Activated T-cell treated with anti-CD3 and anti-CD28 coated beads for 1 hour (primary cell): ENCODE data around the gene ACOX3.
"Not testable (repeated sequence)": the region's sequence is repeated elsewhere in the genome, so short reads cannot be mapped to it uniquely, and the experiment has no call there.

Experiments used
- DNase-seq: peaks from one replicate; pipeline ENCODE4 v3.0.0-alpha.2; 2020; ENCODE audit warnings: low read depth

ACOX3 gene

GRCh38 chr4:8386731-8387130, 53.8 kb downstream of the ACOX3 start:
- no peak for DNase-seq

GRCh38 chr4:8386131-8386530, 54.4 kb downstream of the ACOX3 start:
- not testable (repeated sequence) for DNase-seq

DNA sequence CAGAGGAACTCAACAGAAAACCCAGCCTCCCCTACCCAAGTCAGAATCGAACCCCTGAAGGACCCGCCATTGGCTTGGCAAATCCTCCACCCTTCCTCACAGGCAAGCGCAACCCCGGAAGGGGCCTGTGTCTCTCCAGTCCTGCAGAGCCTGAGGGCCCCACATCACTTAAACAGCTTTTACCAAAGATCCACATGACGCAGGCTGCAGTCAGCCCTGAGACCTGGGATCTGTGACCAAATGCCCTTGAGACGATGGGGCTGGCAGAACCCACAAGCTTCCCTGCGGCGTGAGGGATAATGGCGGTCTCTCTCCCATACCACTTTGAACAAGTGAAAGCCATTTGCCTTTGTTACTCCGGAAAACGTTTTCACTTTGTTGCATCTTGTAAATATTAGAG, 54.9 kb downstream of the ACOX3 start:
- no peak for DNase-seq

- no peak for DNase-seq
Observed at GRCh38 chr4:8385106-8385505, 55.4 kb downstream of the ACOX3 start.

GRCh38 chr4:8384397-8385060, 56.0 kb downstream of the ACOX3 start:
- no peak for DNase-seq

- no peak for DNase-seq
Observed at GRCh38 chr4:8383451-8384160, 56.9 kb downstream of the ACOX3 start.

- DNase-seq: no peak
Observed at GRCh38 chr4:8383016-8383415, 57.5 kb downstream of the ACOX3 start.

DNA sequence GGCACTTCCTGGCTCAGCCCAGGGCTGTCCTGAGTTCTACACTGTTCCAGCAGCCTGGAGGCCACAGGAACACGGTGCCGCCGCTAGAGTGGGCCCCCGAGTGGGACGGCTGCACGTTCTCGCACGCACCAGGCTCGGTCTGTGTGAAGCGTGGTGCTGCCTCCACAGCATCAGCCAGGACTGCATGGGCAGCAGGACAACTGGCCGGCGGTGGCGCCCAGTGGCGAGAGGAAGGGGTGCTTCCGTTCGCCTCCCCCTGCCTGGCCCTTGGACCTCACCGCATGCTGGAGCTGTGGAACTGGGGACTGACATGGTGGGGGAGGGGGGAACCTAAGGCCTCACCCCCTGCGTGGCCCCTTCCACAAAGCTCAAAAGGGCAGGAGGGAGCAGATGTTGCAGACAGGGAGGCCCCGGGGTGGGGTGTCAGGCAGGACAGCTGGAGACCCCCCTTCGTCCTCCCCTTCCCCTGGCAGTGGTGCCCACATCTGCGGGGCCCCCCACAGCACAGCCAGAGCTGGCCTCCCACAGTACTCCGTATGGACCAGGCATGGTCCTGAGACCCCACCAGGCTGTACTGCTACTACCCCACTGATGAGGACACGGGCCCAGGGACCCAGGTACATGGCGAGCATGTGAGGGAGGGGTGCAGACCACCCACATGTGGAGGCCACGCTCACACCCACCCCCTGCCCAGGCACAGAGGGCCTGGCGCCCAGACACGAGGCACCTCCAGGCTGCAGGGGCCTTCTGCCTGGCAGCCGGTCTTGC, 58.5 kb downstream of the ACOX3 start:
- no peak for DNase-seq

- no peak for DNase-seq
Observed at GRCh38 chr4:8380511-8381415, 59.8 kb downstream of the ACOX3 start.

DNA sequence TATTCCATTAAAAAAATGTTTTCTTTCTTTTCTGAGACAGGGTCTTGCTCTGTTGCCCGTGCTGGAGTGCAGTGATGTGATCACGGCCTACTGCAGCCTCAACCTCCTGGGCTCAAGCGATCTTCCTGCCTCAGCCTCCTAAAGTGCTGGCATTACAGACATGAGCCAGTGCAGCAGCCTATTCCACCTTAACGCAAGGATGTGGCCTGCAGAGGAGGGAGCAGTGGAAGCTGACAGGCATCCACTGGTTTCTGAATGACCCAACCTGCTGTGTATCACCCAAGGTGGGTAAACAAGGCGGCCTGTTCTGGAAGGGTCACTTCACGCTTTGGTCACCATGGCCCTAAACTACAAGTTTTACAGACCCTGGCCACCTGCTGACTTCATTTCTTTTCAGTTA, 60.8 kb downstream of the ACOX3 start:
- DNase-seq: no peak

DNA sequence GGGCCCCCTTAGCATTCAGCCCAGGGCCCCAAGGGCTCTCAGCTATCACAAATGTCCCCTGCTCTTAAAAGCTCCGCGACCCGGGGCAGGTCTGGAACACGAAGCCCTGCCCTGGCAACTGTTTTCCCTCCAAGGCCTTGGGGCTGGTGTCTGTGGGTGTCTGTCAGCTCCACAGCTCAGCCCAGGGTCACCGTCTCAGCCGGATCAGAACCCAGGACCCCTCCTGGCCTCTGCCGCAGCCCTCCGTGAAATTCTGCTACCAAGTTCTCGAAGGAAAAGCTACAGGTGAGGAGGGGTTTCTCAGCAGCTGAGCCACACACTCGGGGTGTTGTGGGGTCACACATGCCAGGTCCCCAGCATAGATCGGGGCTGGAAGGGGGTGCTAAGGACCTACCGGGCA, 61.2 kb downstream of the ACOX3 start:
- DNase-seq: no peak

GRCh38 chr4:8378776-8379175, 61.7 kb downstream of the ACOX3 start:
- no peak for DNase-seq

- no peak for DNase-seq
Observed at GRCh38 chr4:8378101-8378724, 62.3 kb downstream of the ACOX3 start.

DNA sequence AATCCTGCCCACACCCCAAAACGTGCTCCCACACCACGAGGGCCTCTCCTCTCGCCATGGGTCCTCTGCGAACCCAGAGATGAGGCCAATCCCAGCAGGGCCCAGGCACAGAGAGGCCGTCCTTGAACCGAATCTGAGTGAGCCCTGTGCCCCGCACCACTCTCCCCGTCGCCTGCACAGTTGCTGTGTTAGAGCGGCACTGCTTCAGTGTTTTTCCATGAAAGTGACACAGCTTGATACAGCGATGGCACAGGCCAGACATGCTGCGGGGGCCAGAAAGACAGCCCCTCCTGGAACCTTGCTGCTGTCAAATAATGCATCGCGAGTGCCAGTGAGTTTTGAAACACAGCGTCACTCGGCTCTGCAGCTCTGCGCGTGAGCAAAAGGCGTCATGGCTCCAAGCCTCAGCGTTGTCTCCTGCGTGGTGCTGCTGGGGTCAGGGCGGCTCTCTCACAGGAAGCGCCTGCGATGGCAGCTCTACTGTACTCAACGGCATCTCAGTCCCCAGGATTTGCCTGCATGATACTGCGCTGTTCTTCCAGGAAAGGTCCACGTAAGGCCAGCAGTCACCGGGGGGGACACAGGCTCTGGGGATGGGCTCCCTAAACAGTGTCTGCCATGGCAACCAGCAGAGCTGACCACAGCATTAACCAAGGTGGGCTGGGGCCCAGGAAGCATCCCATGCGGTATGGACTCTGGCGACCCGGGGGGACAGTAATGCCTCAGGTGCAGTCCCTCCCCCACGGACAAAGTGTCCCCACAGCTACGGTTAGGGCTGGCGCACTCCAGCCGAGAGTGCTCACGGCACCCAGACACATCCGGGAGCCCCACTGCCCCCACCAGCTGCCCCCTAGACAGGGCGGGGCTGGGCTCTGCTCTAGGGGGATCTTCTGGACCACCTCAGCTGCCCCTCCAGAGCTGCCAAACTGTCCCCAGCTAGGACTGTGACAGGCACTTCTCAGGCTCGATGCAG, 63.1 kb downstream of the ACOX3 start:
- no peak for DNase-seq

- no peak for DNase-seq
Observed at GRCh38 chr4:8376361-8377102, 64.0 kb downstream of the ACOX3 start.

DNA sequence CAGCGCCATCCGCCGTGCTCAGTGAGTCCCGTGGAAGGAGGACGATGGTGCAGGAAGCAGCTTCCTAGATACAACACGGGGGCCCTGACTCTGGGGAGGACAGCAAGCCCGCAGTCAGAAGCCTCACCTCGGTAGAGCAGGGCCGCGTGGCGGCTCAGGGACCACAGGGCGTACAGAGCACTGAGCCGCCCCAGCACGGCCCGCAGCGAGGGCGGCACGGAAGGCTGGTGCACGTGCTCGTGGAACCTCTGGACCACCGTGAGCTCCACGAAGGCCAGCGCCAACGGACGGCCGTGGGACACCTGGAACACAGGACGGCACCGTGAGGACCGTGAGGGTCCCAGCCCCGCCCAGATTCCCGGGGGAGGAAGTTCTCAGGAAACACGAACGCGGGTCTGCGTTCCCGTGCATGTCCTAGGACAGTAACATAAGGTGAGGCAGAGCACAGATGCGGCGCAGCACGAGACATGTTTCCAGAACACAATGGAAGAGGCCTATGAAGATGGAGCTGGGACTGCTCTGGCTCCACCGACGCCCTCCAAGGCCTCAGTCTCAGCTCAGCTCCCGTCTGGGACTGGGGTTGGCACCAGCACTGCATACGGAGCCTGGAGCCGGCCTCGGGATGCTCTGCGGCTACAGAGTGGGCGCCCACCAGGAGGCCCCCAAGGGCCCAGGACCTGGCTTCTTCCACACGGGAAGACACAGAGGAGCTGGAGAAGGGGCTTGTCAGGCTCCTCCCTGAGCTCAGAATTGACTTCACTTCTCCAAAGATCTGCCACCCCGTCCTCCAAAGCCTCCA, 65.5 kb downstream of the ACOX3 start:
- no peak for DNase-seq

DNA sequence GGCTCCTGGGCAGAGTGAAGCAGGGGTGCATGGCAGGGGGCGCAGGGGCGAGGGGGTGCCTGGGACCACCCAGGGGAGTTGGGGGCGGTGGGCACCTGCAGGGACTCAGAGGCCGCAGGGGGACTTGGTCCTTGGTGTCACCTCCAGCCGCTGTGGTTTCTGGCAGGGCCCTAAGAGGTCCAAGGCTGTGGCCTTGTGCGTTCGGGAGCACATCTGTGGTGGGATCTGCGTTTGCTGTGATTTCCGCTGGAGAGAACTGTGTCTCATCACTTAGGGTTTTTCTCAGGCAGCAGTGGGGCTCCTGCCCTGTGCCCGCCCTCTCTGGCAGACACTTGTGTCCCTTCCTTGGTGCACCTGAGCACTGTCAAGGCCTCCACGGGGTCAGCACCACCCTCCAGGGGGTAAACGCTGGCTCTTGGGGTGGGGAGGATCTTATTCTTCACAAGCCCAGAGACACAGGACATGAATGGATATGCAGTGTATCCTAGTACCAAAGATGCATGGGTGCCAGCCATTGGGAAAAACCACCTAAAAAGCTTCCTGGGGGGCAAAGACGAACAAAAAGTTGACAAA, 66.5 kb downstream of the ACOX3 start:
- no peak for DNase-seq

- DNase-seq: no peak
Observed at GRCh38 chr4:8373270-8373972, 67.1 kb downstream of the ACOX3 start.
